Fibroblast of lung (primary cell): ENCODE results near the gene SEMA4D.

Source experiments
- CTCF ChIP-seq, 2 donors: IDR thresholded peaks in 1 of 2; conservative IDR thresholded peaks in 1 of 2; 1 replicate in 1 of 2; 2 replicates in 1 of 2; pipeline ENCODE4 v1.5.1; 2011 to 2012; ENCODE audit warnings: low read length in 2 of 2, control low read depth in 1 of 2, inconsistent platforms in 1 of 2, low read depth in 1 of 2, mild to moderate bottlenecking in 1 of 2
- EZH2 ChIP-seq: IDR thresholded peaks from 2 replicates; pipeline ENCODE4 v1.5.1; 2012; ENCODE audit warnings: low read length, control low read depth, mild to moderate bottlenecking; ENCODE audit errors: missing control alignments

GRCh38 chr9:89471390-89471789 lies 26.5 kb downstream of the SEMA4D start:
- TF ChIP-seq CTCF (conservative IDR thresholded peaks at IDR 0.05 in 1 of 2, IDR thresholded peaks at IDR 0.05 in 1 of 2; ENCODE audit: low read depth in 1 of 2, low read length in 2 of 2) = no peak
- no peak for TF ChIP-seq EZH2
